HUES64 (cell line): ENCODE data around the gene HECW1.
"Not testable (repeated sequence)": the region's sequence is repeated elsewhere in the genome, so short reads cannot be mapped to it uniquely, and the experiment has no call there.

Experiments
- H3K27ac ChIP-seq: 2 replicates; pipeline ENCODE4 v1.7.0; 2013; ENCODE audit warnings: low read depth, low read length, inconsistent platforms
- H3K27me3 ChIP-seq: 2 replicates; pipeline ENCODE4 v1.6.1; 2013; ENCODE audit warnings: mild to moderate bottlenecking, low read length; ENCODE audit not compliant: insufficient read depth
- H3K36me3 ChIP-seq: 2 replicates; pipeline ENCODE4 v1.6.1; 2013; ENCODE audit warnings: mild to moderate bottlenecking, low read length; ENCODE audit not compliant: insufficient read depth
- H3K4me1 ChIP-seq: 2 replicates; pipeline ENCODE4 v1.6.1; 2013; ENCODE audit warnings: mild to moderate bottlenecking, low read length, moderate library complexity; ENCODE audit not compliant: insufficient read depth
- H3K4me3 ChIP-seq: 2 replicates; pipeline ENCODE4 v1.5.1; 2013; ENCODE audit warnings: mild to moderate bottlenecking, low read length, moderate library complexity
- H3K9ac ChIP-seq: 2 replicates; pipeline ENCODE4 v1.6.1; 2013; ENCODE audit warnings: mild to moderate bottlenecking, low read depth, low read length
- H3K9me3 ChIP-seq: 2 replicates; pipeline ENCODE4 v1.6.1; 2013; ENCODE audit warnings: low read depth, low read length; ENCODE audit not compliant: insufficient read depth
- WGBS: fragments of 150-250, 120-280 bp; methylation state at CpG from one replicate; pipeline ENCODE4 v1.1.7; 2013; ENCODE audit warnings: missing lambda C conversion rate; 5-methylcytosine and 5-hydroxymethylcytosine counted together

The HECW1 gene

GRCh38 chr7:43130347-43130746 lies 17.9 kb downstream of the HECW1 start:
- Histone ChIP-seq H3K4me3 (no peak overlapping the region), H3K4me1 (peaks cover 12% of the 10 kb centered on the region), H3K27ac (no peak overlapping the region), H3K36me3 (no peaks in the 10 kb centered on the region), H3K9me3 (no peaks in the 10 kb centered on the region), H3K27me3 (no peaks in the 10 kb centered on the region), H3K9ac (no peak overlapping the region)
- 88% methylated on average over 1 of the region's 3 CpGs for WGBS

- Histone ChIP-seq H3K27ac (peak overlapping the region; percentile 75), H3K9me3 (no peaks in the 10 kb centered on the region), H3K4me1 (peaks cover 55% of the 10 kb centered on the region), H3K27me3 (no peaks in the 10 kb centered on the region), H3K36me3 (no peaks in the 10 kb centered on the region), H3K4me3 (no peak overlapping the region), H3K9ac (no peak overlapping the region; the same call in 1 of the 2 replicates)
- no CpG with 5 or more reads among the region's 1 CpG for WGBS
Measured at GRCh38 chr7:43135129-43135528, 22.7 kb downstream of the HECW1 start.

- H3K4me1 ChIP-seq = peaks cover 64% of the 10 kb centered on the region
- 0 out of 2 replicates have a peak overlapping the region, but pooled peaks have one; percentile 29 for H3K27ac ChIP-seq
- no peaks in the 10 kb centered on the region for H3K36me3 ChIP-seq
- H3K9me3 ChIP-seq = no peaks in the 10 kb centered on the region
- no peaks in the 10 kb centered on the region for H3K27me3 ChIP-seq
- no peak overlapping the region for H3K4me3 ChIP-seq
- H3K9ac ChIP-seq = no peak overlapping the region; the same call in 1 of the 2 replicates
- WGBS = 94% methylated on average over 2 of the region's 2 CpGs
Measured at GRCh38 chr7:43136064-43136463, 23.6 kb downstream of the HECW1 start.

GRCh38 chr7:43137121-43137744 lies 24.8 kb downstream of the HECW1 start:
- WGBS = 94% methylated on average over 6 of the region's 6 CpGs

GRCh38 chr7:43137811-43138210 lies 25.4 kb downstream of the HECW1 start:
- Histone ChIP-seq H3K36me3 (no peaks in the 10 kb centered on the region), H3K27me3 (no peaks in the 10 kb centered on the region), H3K4me1 (peaks cover 60% of the 10 kb centered on the region), H3K4me3 (no peak overlapping the region), H3K9ac (peak overlapping the region; percentile 39; the same call in 1 of the 2 replicates), H3K9me3 (no peaks in the 10 kb centered on the region), H3K27ac (peak overlapping the region; percentile 74; the same call in 1 of the 2 replicates)
- 85% methylated on average over 1 of the region's 3 CpGs for WGBS

More at GRCh38 chr7:43137121-43137744, 24.8 kb downstream of the HECW1 start:
- H3K4me3 ChIP-seq, H3K36me3 ChIP-seq, H3K9ac ChIP-seq, H3K27ac ChIP-seq, H3K9me3 ChIP-seq, H3K27me3 ChIP-seq: not testable (repeated sequence)
- peaks cover 65% of the 10 kb centered on the region for H3K4me1 ChIP-seq

- Histone ChIP-seq H3K36me3 (no peaks in the 10 kb centered on the region), H3K27me3 (no peaks in the 10 kb centered on the region), H3K27ac (peak overlapping the region; percentile 74), H3K9me3 (no peaks in the 10 kb centered on the region), H3K4me1 (peaks cover 60% of the 10 kb centered on the region), H3K4me3 (no peak overlapping the region), H3K9ac (peak overlapping the region; percentile 39; the same call in 1 of the 2 replicates)
- WGBS = 91% methylated on average over 2 of the region's 4 CpGs
Measured at GRCh38 chr7:43138710-43139109, 26.3 kb downstream of the HECW1 start.

- Histone ChIP-seq H3K27ac (peak overlapping the region; percentile 74), H3K36me3 (no peaks in the 10 kb centered on the region), H3K4me3 (no peak overlapping the region), H3K9me3 (no peaks in the 10 kb centered on the region), H3K27me3 (no peaks in the 10 kb centered on the region), H3K9ac (peak overlapping the region; percentile 39; the same call in 1 of the 2 replicates), H3K4me1 (peaks cover 60% of the 10 kb centered on the region)
- WGBS = 11% methylated on average over 2 of the region's 2 CpGs
Measured at GRCh38 chr7:43139137-43139536, 26.7 kb downstream of the HECW1 start.

GRCh38 chr7:43140186-43140585 lies 27.7 kb downstream of the HECW1 start:
- no peaks in the 10 kb centered on the region for H3K9me3 ChIP-seq
- H3K4me1 ChIP-seq = peaks cover 55% of the 10 kb centered on the region
- no peaks in the 10 kb centered on the region for H3K36me3 ChIP-seq
- 0 out of 2 replicates have a peak overlapping the region, but pooled peaks have one; percentile 44 for H3K27ac ChIP-seq
- H3K4me3 ChIP-seq = no peak overlapping the region
- 93% methylated on average over 7 of the region's 7 CpGs for WGBS
- H3K27me3 ChIP-seq = no peaks in the 10 kb centered on the region
- H3K9ac ChIP-seq = no peak overlapping the region

- Histone ChIP-seq H3K27ac (peak overlapping the region; percentile 44; the same call in 1 of the 2 replicates), H3K27me3 (no peaks in the 10 kb centered on the region), H3K9me3 (no peaks in the 10 kb centered on the region), H3K36me3 (no peaks in the 10 kb centered on the region), H3K4me1 (peaks cover 45% of the 10 kb centered on the region), H3K4me3 (no peak overlapping the region), H3K9ac (no peak overlapping the region)
- WGBS = 63% methylated on average over 5 of the region's 5 CpGs
Measured at GRCh38 chr7:43141091-43141490, 28.6 kb downstream of the HECW1 start.

GRCh38 chr7:43142703-43143102 lies 30.3 kb downstream of the HECW1 start:
- H3K9me3 ChIP-seq = no peaks in the 10 kb centered on the region
- no peaks in the 10 kb centered on the region for H3K27me3 ChIP-seq
- H3K9ac ChIP-seq = no peak overlapping the region
- no peak overlapping the region; the same call in 1 of the 2 replicates for H3K27ac ChIP-seq
- WGBS = 97% methylated on average over 5 of the region's 5 CpGs
- no peak overlapping the region for H3K4me3 ChIP-seq
- no peaks in the 10 kb centered on the region for H3K36me3 ChIP-seq
- peaks cover 34% of the 10 kb centered on the region for H3K4me1 ChIP-seq

- H3K27me3 ChIP-seq = no peaks in the 10 kb centered on the region
- H3K27ac ChIP-seq = no peak overlapping the region
- H3K9ac ChIP-seq = no peak overlapping the region
- peaks cover 21% of the 10 kb centered on the region for H3K4me1 ChIP-seq
- H3K4me3 ChIP-seq = no peak overlapping the region
- H3K9me3 ChIP-seq = no peaks in the 10 kb centered on the region
- 95% methylated on average over 4 of the region's 5 CpGs for WGBS
- no peaks in the 10 kb centered on the region for H3K36me3 ChIP-seq
Measured at GRCh38 chr7:43143918-43144589, 31.6 kb downstream of the HECW1 start.
